Esophagus (tissue), 2 donors: Measurements from ENCODE around the gene HNRNPL. TPM values are rescaled to one million over a fixed set of nuclear protein-coding genes. Genes with fewer than 3 reads are reported as not detected.

Experiments used
- polyA plus RNA-seq, 2 donors: library from polyadenylated mRNA; stranded (reverse); fragments of 200-250 nt; gene quantifications; one replicate each; pipeline ENCODE4 v1.2.3, GENCODE V29; 2013
- donor health status: healthy with polysubstance abuse.
- donor health status: Bipolar disorder and iron deficiency.

Gene HNRNPL
- polyA plus RNA-seq, 2 donors, result 134 to 150 TPM

Other genes with a start within 250 kb of the HNRNPL start
- gene MAP4K1, start 232.0 kb downstream of the HNRNPL start, polyA plus RNA-seq, result 1 to 10 TPM; 3.3 to 7.3 TPM
- 100 to 1,000 TPM; 248 to 396 TPM for gene EIF3K, start 230.8 kb downstream of the HNRNPL start, polyA plus RNA-seq
- gene ACTN4, start 202.3 kb downstream of the HNRNPL start, polyA plus RNA-seq, result 100 to 1,000 TPM; 261 to 376 TPM
- gene CAPN12, start 105.5 kb downstream of the HNRNPL start, polyA plus RNA-seq, result 10 to 100 TPM in 1 of 2 donors, 1 to 10 TPM in 1; 4.1 to 12.3 TPM
- 1,000 to 10,000 TPM in 1 of 2 donors, 100 to 1,000 TPM in 1; 405 to 2,874 TPM for gene LGALS7, start 76.5 kb downstream of the HNRNPL start, polyA plus RNA-seq
- gene LGALS7B, start 60.8 kb downstream of the HNRNPL start, polyA plus RNA-seq, result 1,000 to 10,000 TPM; 3,260 to 6,105 TPM
- 1 to 10 TPM in 1 of 2 donors, under 1 TPM in 1; 0.66 to 2.3 TPM for gene LGALS4, start 37.0 kb downstream of the HNRNPL start, polyA plus RNA-seq
- 100 to 1,000 TPM; 108 to 215 TPM for gene ECH1, start 18.2 kb downstream of the HNRNPL start, polyA plus RNA-seq
- 10 to 100 TPM in 1 of 2 donors, 1 to 10 TPM in 1; 8.4 to 20.5 TPM for gene RINL, start 28.3 kb upstream of the HNRNPL start, polyA plus RNA-seq
- gene SIRT2, start 49.6 kb upstream of the HNRNPL start, polyA plus RNA-seq, result 10 to 100 TPM; 29.5 to 36.1 TPM
- gene NFKBIB, start 50.0 kb upstream of the HNRNPL start, polyA plus RNA-seq, result 10 to 100 TPM; 34.3 to 44.0 TPM
- 1 to 10 TPM; 1.7 to 5.3 TPM for gene CCER2, start 62.2 kb upstream of the HNRNPL start, polyA plus RNA-seq
- gene SARS2, start 80.8 kb upstream of the HNRNPL start, polyA plus RNA-seq, result 10 to 100 TPM; 27.4 to 43.9 TPM
- 10 to 100 TPM; 15.0 to 54.4 TPM for gene MRPS12, start 81.0 kb upstream of the HNRNPL start, polyA plus RNA-seq
- 1 to 10 TPM; 5.4 to 6.1 TPM for gene FBXO17, start 125.8 kb upstream of the HNRNPL start, polyA plus RNA-seq
- 10 to 100 TPM; 10.4 to 20.1 TPM for gene FBXO27, start 182.6 kb upstream of the HNRNPL start, polyA plus RNA-seq
- gene ACP7, start 234.4 kb upstream of the HNRNPL start, polyA plus RNA-seq, result 1 to 10 TPM in 1 of 2 donors, under 1 TPM in 1; 0.32 to 1.6 TPM